GM23338 (cell line): Measurements from ENCODE around the gene STK4. TPM values are rescaled to one million over a fixed set of nuclear protein-coding genes. Genes with fewer than 3 reads are reported as not detected.

ENCODE experiments used
- CREB1 ChIP-seq: fragments of 250-450 bp; sonication (Bioruptor Pico); IDR thresholded peaks from 2 replicates; pipeline ENCODE4 v1.5.0; 2020; ENCODE audit warnings: low read depth, mild to moderate bottlenecking, moderate library complexity
- EZH2 ChIP-seq: fragments of 200-600 bp; sonication (generic); IDR thresholded peaks from one replicate; pipeline ENCODE4 v1.8.0; 2017; ENCODE audit warnings: antibody characterized with exemption, mild to moderate bottlenecking, low read depth; ENCODE audit not compliant: unreplicated experiment
- EZH2phosphoT487 ChIP-seq: fragments of 200-600 bp; sonication (generic); IDR thresholded peaks from one replicate; pipeline ENCODE4 v1.8.1; 2018; ENCODE audit warnings: antibody characterized with exemption; ENCODE audit not compliant: unreplicated experiment
- JUNB ChIP-seq: IDR thresholded peaks from one replicate; pipeline ENCODE4 v1.6.1; 2016; ENCODE audit warnings: antibody characterized with exemption; ENCODE audit not compliant: unreplicated experiment
- NANOG ChIP-seq: IDR thresholded peaks from 2 replicates; pipeline ENCODE4 v1.6.1; 2016; ENCODE audit warnings: antibody characterized with exemption, borderline replicate concordance
- ZNF114 ChIP-seq: fragments of 250-450 bp; sonication (Bioruptor Pico); IDR thresholded peaks from 2 replicates; pipeline ENCODE4 v1.5.0; 2020; ENCODE audit warnings: mild to moderate bottlenecking, moderate library complexity
- ZNF331 ChIP-seq: fragments of 250-450 bp; sonication (Bioruptor Pico); IDR thresholded peaks from 2 replicates; pipeline ENCODE4 v1.5.0; 2020; ENCODE audit warnings: low read depth, mild to moderate bottlenecking, moderate library complexity
- polyA plus RNA-seq: library from polyadenylated mRNA; unstranded; fragments of >200 nt; fragmentation: Nextera tagmentation; extraction: Ambion mirVana; gene quantifications from 2 replicates; pipeline ENCODE4 v1.2.1, GENCODE V29; 2016
- total RNA-seq: library from RNA; depleted of rRNA; stranded (reverse); fragments of >200 nt; shearing (Covaris generic); gene quantifications from 2 replicates; pipeline ENCODE4 v1.2.3, GENCODE V29; 2014
- TF ChIP-seq, protein P1 (sequence below): fragments of 250-450 bp; sonication (Bioruptor Pico); IDR thresholded peaks from 2 replicates; pipeline ENCODE4 v1.5.0; 2020; ENCODE audit warnings: mild to moderate bottlenecking, moderate library complexity
- TF ChIP-seq, protein P2 (sequence below): IDR thresholded peaks from 2 replicates; pipeline ENCODE4 v1.6.1; 2016; ENCODE audit warnings: antibody characterized with exemption
- TF ChIP-seq, protein P3 (sequence below), 2 experiments: fragments of 200-600 bp in 1 of 2; sonication (generic) in 1 of 2; conservative IDR thresholded peaks; 2 replicates each; pipeline versions ENCODE4 v1.5.1 to v1.6.1; 2016 to 2017; ENCODE audit warnings: antibody characterized with exemption in 2 of 2, low read depth in 2 of 2, mild to moderate bottlenecking in 2 of 2, moderate library complexity in 1 of 2

Gene STK4
- total and polyA plus RNA-seq, 2 experiments from 2014 or later, result 37.7 to 58.7 TPM

DNA sequence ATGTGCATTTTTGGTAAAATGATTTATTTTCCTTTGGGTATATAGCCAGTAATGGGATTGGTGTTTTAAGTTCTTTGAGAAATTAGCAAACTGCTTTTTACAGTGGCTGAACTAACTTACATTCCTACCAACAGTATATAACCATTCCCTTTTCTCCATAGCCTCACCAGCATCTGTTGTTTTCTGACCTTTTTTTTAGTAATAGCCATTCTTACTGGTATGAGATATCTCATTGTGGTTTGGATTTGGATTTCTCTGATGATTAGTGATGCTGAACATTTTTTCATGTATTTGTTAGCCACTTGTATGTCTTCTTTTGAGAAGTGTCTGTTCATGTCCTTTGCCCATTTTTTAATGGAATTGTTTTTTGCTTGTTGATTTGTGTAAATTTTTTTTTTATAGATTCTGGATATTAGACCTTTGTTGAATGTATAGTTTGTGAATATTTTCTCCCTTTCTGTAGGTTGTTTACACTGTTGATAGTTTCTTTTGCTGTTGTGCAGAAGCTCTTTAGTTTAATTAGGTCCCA is 42.3 kb downstream of the STK4 start (continued):
- TF ChIP-seq, protein P1, sequence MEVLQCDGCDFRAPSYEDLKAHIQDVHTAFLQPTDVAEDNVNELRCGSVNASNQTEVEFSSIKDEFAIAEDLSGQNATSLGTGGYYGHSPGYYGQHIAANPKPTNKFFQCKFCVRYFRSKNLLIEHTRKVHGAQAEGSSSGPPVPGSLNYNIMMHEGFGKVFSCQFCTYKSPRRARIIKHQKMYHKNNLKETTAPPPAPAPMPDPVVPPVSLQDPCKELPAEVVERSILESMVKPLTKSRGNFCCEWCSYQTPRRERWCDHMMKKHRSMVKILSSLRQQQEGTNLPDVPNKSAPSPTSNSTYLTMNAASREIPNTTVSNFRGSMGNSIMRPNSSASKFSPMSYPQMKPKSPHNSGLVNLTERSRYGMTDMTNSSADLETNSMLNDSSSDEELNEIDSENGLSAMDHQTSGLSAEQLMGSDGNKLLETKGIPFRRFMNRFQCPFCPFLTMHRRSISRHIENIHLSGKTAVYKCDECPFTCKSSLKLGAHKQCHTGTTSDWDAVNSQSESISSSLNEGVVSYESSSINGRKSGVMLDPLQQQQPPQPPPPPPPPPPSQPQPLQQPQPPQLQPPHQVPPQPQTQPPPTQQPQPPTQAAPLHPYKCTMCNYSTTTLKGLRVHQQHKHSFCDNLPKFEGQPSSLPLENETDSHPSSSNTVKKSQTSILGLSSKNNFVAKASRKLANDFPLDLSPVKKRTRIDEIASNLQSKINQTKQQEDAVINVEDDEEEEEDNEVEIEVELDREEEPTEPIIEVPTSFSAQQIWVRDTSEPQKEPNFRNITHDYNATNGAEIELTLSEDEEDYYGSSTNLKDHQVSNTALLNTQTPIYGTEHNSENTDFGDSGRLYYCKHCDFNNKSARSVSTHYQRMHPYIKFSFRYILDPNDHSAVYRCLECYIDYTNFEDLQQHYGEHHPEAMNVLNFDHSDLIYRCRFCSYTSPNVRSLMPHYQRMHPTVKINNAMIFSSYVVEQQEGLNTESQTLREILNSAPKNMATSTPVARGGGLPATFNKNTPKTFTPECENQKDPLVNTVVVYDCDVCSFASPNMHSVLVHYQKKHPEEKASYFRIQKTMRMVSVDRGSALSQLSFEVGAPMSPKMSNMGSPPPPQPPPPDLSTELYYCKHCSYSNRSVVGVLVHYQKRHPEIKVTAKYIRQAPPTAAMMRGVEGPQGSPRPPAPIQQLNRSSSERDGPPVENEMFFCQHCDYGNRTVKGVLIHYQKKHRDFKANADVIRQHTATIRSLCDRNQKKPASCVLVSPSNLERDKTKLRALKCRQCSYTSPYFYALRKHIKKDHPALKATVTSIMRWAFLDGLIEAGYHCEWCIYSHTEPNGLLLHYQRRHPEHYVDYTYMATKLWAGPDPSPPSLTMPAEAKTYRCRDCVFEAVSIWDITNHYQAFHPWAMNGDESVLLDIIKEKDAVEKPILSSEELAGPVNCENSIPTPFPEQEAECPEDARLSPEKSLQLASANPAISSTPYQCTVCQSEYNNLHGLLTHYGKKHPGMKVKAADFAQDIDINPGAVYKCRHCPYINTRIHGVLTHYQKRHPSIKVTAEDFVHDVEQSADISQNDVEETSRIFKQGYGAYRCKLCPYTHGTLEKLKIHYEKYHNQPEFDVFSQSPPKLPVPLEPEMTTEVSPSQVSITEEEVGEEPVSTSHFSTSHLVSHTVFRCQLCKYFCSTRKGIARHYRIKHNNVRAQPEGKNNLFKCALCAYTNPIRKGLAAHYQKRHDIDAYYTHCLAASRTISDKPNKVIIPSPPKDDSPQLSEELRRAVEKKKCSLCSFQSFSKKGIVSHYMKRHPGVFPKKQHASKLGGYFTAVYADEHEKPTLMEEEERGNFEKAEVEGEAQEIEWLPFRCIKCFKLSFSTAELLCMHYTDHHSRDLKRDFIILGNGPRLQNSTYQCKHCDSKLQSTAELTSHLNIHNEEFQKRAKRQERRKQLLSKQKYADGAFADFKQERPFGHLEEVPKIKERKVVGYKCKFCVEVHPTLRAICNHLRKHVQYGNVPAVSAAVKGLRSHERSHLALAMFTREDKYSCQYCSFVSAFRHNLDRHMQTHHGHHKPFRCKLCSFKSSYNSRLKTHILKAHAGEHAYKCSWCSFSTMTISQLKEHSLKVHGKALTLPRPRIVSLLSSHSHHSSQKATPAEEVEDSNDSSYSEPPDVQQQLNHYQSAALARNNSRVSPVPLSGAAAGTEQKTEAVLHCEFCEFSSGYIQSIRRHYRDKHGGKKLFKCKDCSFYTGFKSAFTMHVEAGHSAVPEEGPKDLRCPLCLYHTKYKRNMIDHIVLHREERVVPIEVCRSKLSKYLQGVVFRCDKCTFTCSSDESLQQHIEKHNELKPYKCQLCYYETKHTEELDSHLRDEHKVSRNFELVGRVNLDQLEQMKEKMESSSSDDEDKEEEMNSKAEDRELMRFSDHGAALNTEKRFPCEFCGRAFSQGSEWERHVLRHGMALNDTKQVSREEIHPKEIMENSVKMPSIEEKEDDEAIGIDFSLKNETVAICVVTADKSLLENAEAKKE (CRISPR knock-in tag), result no peak
- TF ChIP-seq, protein P2, sequence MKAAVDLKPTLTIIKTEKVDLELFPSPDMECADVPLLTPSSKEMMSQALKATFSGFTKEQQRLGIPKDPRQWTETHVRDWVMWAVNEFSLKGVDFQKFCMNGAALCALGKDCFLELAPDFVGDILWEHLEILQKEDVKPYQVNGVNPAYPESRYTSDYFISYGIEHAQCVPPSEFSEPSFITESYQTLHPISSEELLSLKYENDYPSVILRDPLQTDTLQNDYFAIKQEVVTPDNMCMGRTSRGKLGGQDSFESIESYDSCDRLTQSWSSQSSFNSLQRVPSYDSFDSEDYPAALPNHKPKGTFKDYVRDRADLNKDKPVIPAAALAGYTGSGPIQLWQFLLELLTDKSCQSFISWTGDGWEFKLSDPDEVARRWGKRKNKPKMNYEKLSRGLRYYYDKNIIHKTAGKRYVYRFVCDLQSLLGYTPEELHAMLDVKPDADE, result no peak
- TF ChIP-seq NANOG, result no peak
- no peak for TF ChIP-seq CREB1
- no peak for TF ChIP-seq ZNF331 (CRISPR knock-in tag)
- TF ChIP-seq ZNF114 (CRISPR knock-in tag), result no peak
- TF ChIP-seq, protein P3, sequence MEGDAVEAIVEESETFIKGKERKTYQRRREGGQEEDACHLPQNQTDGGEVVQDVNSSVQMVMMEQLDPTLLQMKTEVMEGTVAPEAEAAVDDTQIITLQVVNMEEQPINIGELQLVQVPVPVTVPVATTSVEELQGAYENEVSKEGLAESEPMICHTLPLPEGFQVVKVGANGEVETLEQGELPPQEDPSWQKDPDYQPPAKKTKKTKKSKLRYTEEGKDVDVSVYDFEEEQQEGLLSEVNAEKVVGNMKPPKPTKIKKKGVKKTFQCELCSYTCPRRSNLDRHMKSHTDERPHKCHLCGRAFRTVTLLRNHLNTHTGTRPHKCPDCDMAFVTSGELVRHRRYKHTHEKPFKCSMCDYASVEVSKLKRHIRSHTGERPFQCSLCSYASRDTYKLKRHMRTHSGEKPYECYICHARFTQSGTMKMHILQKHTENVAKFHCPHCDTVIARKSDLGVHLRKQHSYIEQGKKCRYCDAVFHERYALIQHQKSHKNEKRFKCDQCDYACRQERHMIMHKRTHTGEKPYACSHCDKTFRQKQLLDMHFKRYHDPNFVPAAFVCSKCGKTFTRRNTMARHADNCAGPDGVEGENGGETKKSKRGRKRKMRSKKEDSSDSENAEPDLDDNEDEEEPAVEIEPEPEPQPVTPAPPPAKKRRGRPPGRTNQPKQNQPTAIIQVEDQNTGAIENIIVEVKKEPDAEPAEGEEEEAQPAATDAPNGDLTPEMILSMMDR (conservative IDR thresholded peaks at IDR 0.05; ENCODE audit: low read depth in 2 of 2), result no peak
- no peak for TF ChIP-seq EZH2phosphoT487
- no peak for TF ChIP-seq JUNB
- TF ChIP-seq EZH2, result no peak
